ENCODE measurements around the gene PRR5L.
A peak's percentile ranks its signal among the peaks of the same experiment; 100 is the strongest.

The PRR5L gene

GRCh38 chr11:36328966-36329673, 33.0 kb downstream of the PRR5L start:
- no peak for DNase-seq

GRCh38 chr11:36330411-36330810, 34.3 kb downstream of the PRR5L start:
- DNase-seq, result no peak

GRCh38 chr11:36333468-36333867, 37.4 kb downstream of the PRR5L start:
- no peak for DNase-seq

GRCh38 chr11:36333897-36334296, 37.8 kb downstream of the PRR5L start:
- peak; percentile 18 for DNase-seq

- DNase-seq, result no peak
Measured at GRCh38 chr11:36339888-36340287, 43.8 kb downstream of the PRR5L start.

GRCh38 chr11:36340897-36341296, 44.8 kb downstream of the PRR5L start:
- DNase-seq, result no peak

- no peak for DNase-seq
Measured at GRCh38 chr11:36341915-36342314, 45.8 kb downstream of the PRR5L start.

- no peak for DNase-seq
Measured at GRCh38 chr11:36342327-36342726, 46.2 kb downstream of the PRR5L start.

GRCh38 chr11:36343436-36343835, 47.3 kb downstream of the PRR5L start:
- no peak for DNase-seq

GRCh38 chr11:36345084-36345511, 49.0 kb downstream of the PRR5L start:
- DNase-seq, result no peak

- DNase-seq, result no peak
Measured at GRCh38 chr11:36345535-36346141, 49.5 kb downstream of the PRR5L start.

GRCh38 chr11:36346562-36347383, 50.7 kb downstream of the PRR5L start:
- DNase-seq, result no peak

- no peak for DNase-seq
Measured at GRCh38 chr11:36347384-36347906, 51.4 kb downstream of the PRR5L start.

- DNase-seq, result no peak
Measured at GRCh38 chr11:36349351-36350136, 53.5 kb downstream of the PRR5L start.

GRCh38 chr11:36350137-36350513, 54.0 kb downstream of the PRR5L start:
- DNase-seq, result no peak

- no peak for DNase-seq
Measured at GRCh38 chr11:36352922-36353321, 56.8 kb downstream of the PRR5L start.

- DNase-seq, result no peak
Measured at GRCh38 chr11:36354221-36355003, 58.3 kb downstream of the PRR5L start.

- DNase-seq, result no peak
Measured at GRCh38 chr11:36356201-36356600, 60.1 kb downstream of the PRR5L start.

GRCh38 chr11:36357831-36358230, 61.7 kb downstream of the PRR5L start:
- DNase-seq, result no peak

GRCh38 chr11:36358436-36358835, 62.3 kb downstream of the PRR5L start:
- DNase-seq, result no peak

GRCh38 chr11:36360318-36360717, 64.2 kb downstream of the PRR5L start:
- no peak for DNase-seq

- no peak for DNase-seq
Measured at GRCh38 chr11:36360826-36361415, 64.8 kb downstream of the PRR5L start.
